Effector CD4-positive, alpha-beta T cell (primary cell): ENCODE results near the gene ADARB2.

Experiments
- DNase-seq: peaks from one replicate; pipeline ENCODE4 v3.0.0-alpha.2; 2020

Gene ADARB2

DNA sequence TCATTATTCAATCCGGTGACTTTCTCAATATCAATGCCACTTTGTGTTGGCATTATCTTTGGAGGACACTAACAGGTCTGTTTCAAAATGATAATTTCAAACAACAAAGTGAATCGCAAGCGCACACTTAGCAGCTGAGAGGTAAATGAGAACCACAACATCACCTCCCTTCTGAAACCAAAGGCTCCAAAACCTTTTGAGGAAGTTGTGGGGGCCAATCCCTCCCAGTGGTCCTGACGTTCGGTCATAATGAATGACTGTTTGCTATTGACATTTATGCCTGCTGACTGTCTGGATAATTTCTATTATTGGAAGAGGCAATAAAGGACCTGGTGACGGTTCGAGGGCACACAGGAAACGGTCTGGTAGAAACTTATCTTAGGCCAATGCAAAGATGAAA, 1.8 kb downstream of the ADARB2 start:
- no peak for DNase-seq

DNA sequence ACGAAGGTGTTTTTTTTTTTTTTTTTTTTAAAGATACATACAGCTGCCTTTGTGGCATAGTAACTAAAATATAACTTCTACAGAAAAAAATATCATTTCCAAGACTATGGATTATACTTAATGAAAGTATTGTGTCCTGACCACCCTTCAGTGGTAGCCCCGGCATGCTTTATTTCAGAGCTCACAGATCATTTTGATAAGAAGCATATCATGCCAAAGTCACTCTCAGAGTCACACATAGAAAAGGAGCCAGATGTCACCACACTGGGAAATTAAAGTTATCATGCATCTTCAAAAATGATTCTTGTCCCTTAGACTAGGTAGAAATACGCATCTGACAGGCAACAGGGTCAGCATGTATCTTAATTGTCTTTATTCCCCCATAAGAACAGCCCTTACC, 3.0 kb downstream of the ADARB2 start:
- no peak for DNase-seq

DNA sequence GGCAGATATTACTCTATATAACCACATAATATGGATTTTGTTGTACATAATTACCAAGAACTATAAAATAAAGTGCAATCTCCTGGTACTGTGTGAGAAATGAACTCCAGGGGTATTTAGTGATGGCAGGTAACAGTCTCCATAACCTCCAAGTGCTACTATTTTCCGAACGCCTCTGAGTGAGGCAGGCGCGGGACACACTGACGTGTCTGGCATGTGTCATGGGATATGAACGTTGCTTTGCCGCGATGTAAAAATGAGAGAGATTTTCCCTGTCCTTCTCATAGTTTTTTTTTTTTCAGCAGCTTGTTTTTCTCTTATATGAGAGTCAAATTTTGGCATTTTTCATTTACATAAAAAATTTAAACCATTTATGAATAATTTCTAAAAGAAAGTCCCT, 3.6 kb downstream of the ADARB2 start:
- DNase-seq = no peak

DNA sequence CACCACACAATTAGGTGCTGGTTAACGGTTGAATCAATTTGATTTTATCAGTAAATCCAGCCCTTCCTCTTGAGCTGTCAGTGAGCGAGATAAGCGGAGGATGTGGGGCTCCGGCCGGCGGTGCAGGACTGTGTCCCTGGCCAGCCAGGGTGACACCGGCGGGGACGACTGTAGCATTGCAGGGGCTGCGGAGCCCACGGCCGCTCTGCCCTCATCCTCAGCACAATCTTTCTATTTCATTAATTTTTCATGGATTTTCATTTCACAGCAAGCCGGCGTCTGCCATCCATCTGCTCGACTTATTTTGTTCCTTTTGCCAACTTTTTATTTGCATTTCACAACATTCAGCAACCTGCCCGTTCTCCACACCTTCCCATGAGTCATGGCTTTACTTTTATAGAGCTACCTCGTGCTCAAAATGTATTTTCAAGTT, 4.7 kb downstream of the ADARB2 start:
- DNase-seq = no peak

DNA sequence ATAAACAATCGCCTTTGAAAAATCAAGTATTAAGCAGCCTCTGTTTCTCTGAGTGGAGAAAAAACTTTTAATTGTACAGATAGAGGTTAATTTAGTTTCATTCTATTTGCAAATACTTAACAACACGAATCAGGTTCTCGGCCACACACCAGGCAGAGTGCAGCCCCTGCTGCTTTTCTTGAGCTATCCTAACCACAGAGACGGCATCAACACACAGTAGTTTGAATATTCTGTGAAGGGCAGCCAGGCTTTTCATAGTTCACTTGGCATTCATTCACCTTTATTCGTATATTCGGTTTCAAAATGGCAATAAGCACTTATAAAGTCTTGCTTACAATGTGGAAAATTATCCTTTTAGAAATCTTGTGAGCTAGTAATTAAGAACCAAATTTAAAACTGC, 5.7 kb downstream of the ADARB2 start:
- DNase-seq = no peak

DNA sequence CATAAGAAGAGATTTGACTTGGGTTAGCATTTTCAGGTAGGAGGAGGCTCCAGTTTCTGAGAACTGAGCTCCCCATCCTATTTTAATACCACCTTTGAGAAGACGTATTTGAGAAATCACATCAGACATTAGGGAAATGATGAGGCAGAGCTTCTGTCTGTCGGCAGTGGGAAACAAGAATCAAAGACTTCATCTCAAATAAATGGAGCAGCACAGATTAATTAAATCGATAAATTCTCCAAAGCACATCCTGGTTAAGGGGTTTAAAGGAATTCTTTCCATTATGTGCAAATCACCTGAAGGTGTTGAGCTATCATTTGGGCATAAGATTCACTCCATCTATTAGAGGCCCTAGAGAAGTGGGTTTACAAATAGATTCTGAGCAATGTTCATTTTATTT, 7.6 kb downstream of the ADARB2 start:
- DNase-seq = no peak

DNA sequence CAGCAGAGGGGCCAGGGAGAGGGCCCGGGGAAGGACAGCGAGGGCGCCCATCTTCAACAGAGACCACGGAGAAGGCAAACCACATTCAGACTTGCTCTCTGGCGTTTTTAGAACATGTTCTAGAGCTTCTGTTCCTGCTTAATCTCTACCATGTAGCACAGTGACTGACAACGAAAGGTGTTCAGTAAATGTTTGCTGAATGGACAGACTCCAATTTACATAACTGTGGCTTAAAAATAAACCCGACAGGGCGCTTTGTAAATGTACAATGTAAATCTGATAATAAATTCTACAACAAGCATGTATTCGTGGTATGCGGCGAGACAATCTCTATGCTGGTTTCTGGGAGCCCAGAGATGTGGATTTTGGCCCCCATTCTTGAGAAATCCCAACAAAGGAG, 10.5 kb downstream of the ADARB2 start:
- no peak for DNase-seq

DNA sequence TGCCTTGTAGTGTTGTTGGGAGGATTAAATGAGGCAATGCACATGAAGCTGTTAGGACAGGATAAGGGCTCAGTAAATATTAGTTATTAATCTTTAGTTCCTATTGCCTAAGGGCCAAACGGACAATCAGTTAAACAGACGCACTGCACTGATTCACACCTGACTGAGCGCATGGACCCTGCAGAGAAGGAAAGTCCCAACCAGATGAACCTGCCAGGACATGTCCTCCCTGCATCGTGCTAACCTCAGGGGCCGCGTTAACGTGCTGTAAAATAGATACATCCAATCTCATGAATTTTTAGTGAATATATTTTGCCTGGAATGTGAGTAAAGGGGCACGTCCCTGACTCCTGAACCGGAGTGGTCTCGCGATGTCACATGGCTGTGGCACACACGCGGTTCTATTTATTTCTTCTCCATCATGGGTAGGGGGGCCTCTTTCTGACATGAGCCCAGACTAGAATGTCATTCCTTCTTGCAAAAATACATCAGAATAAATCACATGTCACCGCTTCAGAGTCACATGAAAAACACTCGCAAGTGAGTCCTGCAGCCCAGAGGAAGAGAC, 12.3 kb downstream of the ADARB2 start:
- no peak for DNase-seq

DNA sequence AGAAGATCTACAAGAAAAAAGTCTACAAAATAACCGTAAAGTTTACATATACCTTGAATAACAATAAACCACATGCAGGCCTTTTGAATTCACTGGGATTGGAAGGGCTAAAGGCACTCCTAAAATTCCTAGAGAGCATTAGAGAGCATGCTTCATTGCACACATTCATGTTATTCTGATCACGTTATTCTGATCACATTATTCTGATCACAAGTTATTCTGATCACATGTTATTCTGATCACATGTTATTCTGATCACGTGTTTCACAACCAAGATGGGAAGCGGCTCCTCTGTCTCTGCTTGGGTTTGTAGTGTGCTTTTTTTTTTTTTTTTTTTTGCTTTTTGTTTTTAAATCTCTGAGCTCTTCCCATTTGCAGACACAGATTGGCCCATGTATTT, 20.5 kb downstream of the ADARB2 start:
- no peak for DNase-seq

DNA sequence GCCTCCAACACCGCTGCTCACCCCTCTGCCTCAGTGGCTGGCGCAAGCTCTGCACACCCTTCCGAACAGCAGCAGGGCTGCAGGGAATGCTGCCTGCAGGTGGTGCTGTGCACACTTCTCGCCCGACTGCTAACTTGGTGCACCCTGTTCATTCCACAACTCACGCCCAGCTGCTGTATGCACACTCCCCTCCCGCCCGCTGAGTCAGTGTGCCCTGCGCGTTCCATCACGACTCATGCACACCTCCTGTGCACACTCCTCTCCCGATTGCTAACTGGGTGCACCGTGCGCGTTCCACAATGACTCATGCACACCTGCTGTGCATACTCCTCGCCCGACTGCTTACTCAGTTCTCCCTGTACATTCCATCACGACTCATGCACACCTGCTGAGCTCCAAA, 21.5 kb downstream of the ADARB2 start:
- DNase-seq = no peak

DNA sequence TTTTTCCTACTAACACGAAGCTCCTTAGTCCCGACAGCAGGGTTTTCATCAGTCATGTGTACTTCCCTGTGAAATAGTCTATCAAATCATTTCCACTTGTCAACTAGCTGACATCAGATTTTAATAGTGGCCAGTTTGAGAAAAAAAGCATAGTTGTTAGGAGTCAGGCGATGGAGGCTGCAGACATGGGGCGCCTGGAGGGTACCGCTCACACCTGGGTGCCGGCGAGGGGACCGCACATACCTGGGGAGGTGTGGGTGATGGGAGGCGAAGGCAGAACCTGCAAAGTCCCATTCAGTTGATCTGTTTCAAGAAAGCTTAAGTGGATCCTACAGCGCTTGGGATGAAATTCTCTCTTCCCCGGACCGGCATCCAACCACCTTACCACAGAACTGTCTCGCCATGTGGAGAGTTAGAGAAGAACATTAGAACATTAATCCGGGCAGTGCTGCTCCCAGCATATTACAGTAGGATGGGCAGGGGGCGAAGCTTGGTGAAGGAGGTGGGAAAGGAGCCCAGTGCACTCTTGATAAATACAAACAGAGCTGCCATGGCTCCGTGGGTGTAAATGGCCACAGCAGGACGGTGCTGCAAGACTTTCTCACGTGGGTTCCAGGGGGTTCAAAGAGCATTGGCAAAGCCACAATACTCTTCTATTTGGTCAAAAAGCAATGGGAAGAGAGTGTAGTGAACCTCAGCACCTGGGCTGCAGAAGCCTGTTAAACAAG, 24.2 kb downstream of the ADARB2 start:
- DNase-seq = no peak

DNA sequence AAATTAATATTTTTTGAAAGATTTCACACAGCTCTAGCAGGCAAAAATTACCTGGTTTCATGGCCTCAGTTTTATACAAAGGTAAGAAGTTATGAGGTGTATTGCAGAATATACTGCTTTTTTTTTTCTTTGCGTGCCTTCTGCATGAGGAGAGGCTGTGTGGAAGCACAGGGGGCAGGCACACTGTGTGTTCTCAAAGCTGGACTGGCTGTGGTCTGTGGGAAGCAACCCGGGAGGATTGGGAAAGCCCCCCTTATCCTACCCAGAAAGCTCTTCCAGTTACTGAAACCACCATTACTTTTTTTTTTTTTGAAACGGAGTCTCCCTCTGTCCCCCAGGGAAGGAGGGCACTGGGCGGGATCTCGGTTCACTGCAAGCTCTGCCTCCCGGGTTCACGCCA, 25.0 kb downstream of the ADARB2 start:
- DNase-seq = no peak

DNA sequence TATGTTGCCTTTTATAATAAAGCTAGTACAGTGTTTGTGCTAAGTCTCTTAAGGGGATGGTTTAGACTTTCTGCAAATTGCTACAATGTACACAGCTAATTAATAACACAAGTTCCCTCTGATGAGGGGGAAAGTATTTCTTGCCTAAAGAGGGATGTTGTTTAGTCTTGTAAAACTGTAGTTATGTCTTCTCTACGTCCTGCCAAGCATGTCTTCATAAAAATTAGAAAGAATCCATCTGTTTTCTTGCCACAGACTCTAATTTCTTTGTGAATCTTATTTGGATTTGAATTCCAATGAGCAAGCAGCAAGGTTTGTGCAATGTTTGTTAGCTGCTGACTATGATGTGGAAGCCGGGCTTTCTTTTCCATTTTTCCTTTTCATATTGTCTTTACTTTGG, 28.2 kb downstream of the ADARB2 start:
- no peak for DNase-seq

DNA sequence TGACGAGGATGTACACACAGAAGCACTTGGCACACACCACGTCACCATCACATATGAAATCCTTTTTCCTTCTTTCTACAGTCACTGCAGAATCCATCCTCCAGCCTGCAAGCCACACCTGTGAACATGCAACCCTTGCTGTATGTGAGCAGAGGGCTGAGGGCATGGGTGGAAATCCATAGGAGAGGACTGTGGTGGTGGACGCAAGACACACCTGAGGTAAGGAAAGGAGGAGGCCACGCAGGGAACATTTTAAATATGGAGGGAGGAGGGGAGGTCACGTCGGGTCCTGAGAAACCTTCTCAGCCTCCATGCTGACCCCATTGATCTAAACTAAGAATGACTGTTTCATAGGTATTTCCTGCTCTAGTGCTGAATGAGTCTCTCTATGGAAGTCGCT, 28.6 kb downstream of the ADARB2 start:
- DNase-seq = no peak

DNA sequence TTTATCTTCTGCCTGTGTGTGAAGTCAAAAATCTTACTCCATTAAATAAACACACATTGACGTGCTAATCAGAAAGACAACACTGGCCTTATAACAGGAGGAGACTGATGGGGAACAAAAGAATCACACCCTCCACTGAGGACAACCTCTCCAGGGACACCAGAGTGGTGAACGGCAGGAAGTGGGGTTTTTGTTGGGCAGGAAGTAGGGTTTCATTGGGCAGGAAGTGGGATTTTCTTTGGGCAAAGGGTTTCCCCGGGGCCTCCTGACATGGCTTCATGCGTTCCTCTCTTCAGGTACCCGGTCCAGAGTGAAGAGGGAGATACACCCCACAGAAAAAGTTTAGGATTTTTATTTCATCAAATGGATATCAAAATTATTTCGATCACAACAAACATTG, 30.6 kb downstream of the ADARB2 start:
- no peak for DNase-seq

DNA sequence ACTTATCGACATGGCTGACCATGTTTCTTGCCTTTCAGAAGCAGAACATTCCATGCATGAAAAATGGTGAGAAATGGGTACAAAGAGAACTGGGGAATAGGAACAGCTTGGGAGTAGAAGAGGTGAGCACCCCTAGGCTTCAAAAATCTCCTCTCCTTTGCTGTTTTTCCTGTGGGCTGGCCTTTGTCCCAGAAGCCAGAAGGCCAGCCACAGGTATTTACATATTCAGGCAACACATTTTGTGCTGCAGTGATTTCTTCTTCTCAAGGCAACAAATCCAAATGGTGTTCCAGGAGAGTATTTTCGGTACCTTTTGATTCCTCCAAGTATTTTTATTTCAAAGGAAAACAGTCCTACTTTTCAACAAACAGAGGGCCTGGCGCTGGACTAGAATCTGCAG, 31.1 kb downstream of the ADARB2 start:
- DNase-seq = no peak

DNA sequence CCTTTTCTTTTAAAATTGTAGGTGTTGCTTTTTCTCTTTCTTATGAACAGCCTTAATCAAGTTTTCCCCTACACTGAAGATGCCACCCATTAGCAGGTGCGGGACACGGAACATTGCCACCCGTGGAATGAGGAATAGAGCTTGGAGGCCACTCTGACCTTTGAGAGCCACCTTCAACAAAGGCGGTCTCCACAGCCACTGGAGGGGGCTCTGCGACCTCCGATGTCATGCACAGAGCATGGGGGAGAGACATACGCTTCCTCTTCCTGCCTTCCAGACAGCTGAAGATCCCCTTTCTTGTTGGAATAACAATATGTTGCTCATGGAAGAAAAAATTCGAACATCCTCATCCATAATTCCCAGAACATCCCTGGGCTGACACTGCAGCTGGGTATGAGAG, 39.1 kb downstream of the ADARB2 start:
- DNase-seq = no peak

DNA sequence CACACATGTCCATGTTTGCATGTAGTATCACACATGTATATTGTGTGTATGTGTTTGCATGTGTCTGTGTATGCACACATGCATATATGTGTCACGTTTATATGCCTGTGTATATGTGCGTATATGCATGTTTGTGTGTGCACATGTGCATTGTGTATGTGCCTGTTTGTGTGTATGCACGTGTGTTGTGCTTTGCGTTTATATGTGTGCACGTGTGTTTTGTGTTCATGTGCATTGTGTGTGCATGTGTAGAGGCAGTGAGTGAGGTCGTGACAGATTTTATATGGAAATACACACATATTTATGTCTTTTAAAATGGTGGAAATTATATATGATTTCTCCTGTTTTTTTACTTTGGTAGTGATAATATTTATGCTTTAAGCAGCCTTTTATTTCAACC, 41.2 kb downstream of the ADARB2 start:
- DNase-seq = no peak

DNA sequence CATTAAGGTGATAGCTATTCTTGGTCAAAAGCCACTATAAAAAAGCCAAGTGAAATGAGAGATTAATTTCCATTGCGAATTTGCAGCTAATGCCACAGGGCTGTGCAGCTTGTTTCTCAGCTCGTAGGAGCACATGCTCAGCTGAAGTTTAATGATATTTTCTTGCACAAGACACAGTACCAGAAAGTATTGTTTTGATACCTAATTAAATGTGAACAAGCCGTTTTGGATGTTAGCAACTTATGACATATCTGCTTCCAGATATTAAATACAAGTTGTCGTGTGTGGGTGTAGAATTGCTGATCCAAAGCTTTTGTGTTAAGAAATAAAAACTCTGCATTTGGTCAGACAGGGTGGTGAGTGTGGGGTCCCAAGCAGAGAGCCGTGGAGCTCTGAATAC, 47.2 kb downstream of the ADARB2 start:
- DNase-seq = no peak

DNA sequence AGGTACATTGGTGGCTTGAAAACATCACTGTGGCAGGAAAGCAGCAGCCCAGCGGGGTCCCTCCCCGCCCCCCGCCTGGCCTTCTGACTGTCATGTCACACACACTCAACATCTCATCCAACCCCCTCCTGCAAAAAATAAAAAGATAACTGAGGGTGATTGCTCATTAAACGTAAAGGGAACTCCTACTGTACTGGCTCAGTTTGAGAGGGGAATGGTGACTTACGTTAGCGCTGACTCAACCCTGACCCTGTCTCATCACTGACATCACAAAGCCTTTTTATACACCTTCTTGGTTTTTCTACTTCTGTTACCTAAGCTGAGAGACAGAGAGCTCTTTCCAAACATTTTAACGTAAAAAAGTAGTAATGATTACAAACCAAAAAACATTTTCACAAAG, 48.8 kb downstream of the ADARB2 start:
- DNase-seq = no peak

DNA sequence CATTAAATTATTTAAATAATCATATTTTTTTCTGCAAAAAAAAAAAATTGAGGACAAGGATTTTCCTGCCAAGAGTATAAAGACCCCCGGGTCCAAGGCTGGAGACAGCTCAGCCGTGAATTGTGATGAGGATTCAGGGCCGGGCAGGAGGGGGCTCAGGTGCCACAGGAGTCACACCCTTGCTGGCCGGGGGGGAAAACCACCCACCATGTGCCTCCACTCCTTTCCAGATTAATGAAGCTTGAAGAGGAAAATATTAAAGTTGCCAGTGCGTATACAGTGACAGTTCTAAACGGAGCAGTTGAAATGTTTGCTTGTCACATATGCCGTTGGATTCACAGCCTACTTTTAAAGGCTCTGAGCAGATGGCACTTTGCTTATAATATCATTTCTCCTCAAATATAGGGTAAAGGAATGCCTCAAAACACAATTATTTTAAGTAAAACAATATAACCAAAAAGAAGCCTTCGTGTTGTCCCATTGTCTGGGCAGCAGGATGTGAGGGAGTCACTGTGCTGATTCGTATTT, 49.6 kb downstream of the ADARB2 start:
- DNase-seq = no peak

DNA sequence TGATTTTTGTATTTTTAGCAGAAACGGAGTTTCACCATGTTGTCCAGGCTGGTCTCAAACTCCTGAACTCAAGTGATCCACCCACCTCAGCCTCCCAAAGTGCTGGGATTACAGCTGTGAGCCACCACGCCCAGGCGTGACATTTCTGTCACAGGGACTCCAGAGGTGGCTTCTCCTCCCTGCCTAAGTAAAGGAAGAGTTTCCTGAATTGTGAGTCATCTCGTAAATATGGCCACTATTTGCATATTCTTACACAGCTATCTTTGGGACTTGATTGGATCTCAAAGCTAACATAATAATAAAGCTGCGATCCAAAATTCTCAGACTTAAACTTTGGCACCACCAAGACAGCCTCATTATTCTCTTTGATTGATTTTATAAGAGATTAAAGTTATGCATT, 50.1 kb downstream of the ADARB2 start:
- no peak for DNase-seq

DNA sequence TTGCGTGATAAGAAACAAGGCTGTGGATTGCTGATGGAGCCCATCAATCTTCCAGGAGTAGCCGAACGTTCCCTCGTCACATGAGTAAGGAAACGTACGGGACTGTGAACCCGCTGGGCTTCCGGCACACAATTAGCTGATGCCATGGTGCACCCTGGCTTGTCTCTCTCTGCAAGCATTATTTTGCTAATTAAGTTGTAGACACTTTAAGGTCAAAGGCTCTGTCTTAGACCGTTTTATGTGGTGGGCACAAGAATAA, 50.9 kb downstream of the ADARB2 start:
- no peak for DNase-seq

DNA sequence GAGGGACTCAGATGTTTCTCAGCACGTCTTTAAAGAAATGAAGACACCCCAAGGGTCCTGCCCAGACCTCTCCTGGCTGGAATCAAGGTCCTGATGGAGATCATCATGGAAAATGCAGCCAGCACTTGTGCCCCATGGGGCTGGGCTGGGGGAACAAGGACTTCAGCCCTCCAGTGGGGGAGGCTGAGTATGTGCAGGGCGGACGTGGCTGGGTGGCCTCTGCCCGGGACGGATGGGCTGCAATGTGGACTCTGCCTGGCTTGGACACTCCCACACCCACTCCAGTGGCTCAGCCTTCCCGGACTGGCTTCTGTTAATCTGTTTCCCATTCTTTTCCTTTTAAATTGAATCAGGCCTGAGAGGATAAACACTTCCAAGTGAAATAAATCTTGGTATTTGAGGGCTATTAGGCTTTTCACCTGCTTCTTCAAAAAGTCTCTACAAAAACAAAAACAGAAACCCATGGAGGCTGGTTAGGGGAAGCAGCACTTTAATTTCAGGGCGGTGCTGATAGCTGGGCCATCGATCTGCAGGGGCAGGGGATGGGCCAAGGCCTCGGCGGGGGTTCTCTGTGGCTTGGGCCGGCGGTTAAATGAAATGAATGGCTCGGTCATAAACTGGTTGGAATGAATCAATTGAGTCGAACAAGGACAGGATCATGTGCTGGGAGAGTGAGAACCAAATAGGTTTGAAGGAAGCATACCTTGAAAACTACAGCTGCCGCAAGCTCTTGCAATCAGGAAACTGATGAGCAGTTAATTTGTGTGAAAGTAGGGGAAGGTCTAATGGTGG, 51.4 kb downstream of the ADARB2 start:
- no peak for DNase-seq
